Keratinocyte (primary cell): ENCODE results near the gene RFXANK. TPM values are rescaled to one million over a fixed set of nuclear protein-coding genes. Genes with fewer than 3 reads are reported as not detected.

Experiments
- DNase-seq: peaks from one replicate; pipeline ENCODE4 v3.0.0-alpha.2; 2011; ENCODE audit warnings: low read depth, missing footprints, low spot score
- FAIRE-seq: peaks from 2 replicates; lab custom pipeline; 2011; peaks lifted over from hg19 to GRCh38; lab: Jason Lieb, UNC
- H2AFZ ChIP-seq: 2 replicates; pipeline ENCODE4 v1.6.0; 2012; ENCODE audit warnings: low read length, control low read depth, inconsistent platforms; ENCODE audit not compliant: control insufficient read depth
- H3K27ac ChIP-seq: 2 replicates; pipeline ENCODE4 v1.5.1; 2011; ENCODE audit warnings: low read length; ENCODE audit not compliant: control insufficient read depth, insufficient read depth
- H3K27me3 ChIP-seq: 3 replicates; pipeline ENCODE4 v1.6.0; 2011; ENCODE audit warnings: low read length; ENCODE audit not compliant: control insufficient read depth, insufficient read depth; ENCODE audit errors: extremely low read depth
- H3K36me3 ChIP-seq, 2 experiments: 2 replicates in 1 of 2; 3 replicates in 1 of 2; pipeline ENCODE4 v1.5.1; 2011; ENCODE audit warnings: low read length in 2 of 2, mild to moderate bottlenecking in 1 of 2; ENCODE audit not compliant: control insufficient read depth in 2 of 2, insufficient read depth in 2 of 2; ENCODE audit errors: extremely low read depth in 1 of 2
- H3K4me1 ChIP-seq: 3 replicates; pipeline ENCODE4 v1.5.1; 2011; ENCODE audit warnings: low read length; ENCODE audit not compliant: control insufficient read depth, insufficient read depth; ENCODE audit errors: extremely low read depth
- H3K4me2 ChIP-seq: 3 replicates; pipeline ENCODE4 v1.6.0; 2011; ENCODE audit warnings: low read depth, low read length; ENCODE audit not compliant: control insufficient read depth, insufficient read depth; ENCODE audit errors: extremely low read depth
- H3K4me3 ChIP-seq, 3 experiments: fragments of 200-600 bp in 1 of 3; sonication (generic) in 1 of 3; 2 replicates in 2 of 3; 3 replicates in 1 of 3; pipeline ENCODE4 v1.5.1; 2011 to 2016; ENCODE audit warnings: low read length in 3 of 3, mild to moderate bottlenecking in 3 of 3, control low read depth in 2 of 3, inconsistent platforms in 1 of 3, low read depth in 1 of 3, mixed read lengths in 1 of 3, mixed run types in 1 of 3, moderate library complexity in 1 of 3; ENCODE audit not compliant: control insufficient read depth in 2 of 3, insufficient read depth in 2 of 3; ENCODE audit errors: extremely low read depth in 1 of 3
- H3K79me2 ChIP-seq: 2 replicates; pipeline ENCODE4 v1.6.0; 2012; ENCODE audit warnings: low read length; ENCODE audit not compliant: control insufficient read depth, insufficient read depth
- H3K9ac ChIP-seq: 3 replicates; pipeline ENCODE4 v1.6.0; 2011; ENCODE audit warnings: low read length; ENCODE audit not compliant: control insufficient read depth, insufficient read depth; ENCODE audit errors: extremely low read depth
- H3K9me1 ChIP-seq: 3 replicates; pipeline ENCODE4 v1.6.0; 2011; ENCODE audit warnings: low read length; ENCODE audit not compliant: control insufficient read depth, insufficient read depth; ENCODE audit errors: extremely low read depth
- H3K9me3 ChIP-seq: 2 replicates; pipeline ENCODE4 v1.5.1; 2012; ENCODE audit warnings: low read depth, low read length; ENCODE audit not compliant: control insufficient read depth
- H4K20me1 ChIP-seq: 3 replicates; pipeline ENCODE4 v1.6.0; 2011; ENCODE audit warnings: low read length; ENCODE audit not compliant: control insufficient read depth, insufficient read depth; ENCODE audit errors: extremely low read depth
- CTCF ChIP-seq, 3 experiments: IDR thresholded peaks in 1 of 3; conservative IDR thresholded peaks in 1 of 3; optimal IDR thresholded peaks in 1 of 3; 2 replicates in 2 of 3; 3 replicates in 1 of 3; pipeline versions ENCODE3 to v1.5.1; 2011; ENCODE audit warnings: low read length in 3 of 3, mild to moderate bottlenecking in 3 of 3, moderate library complexity in 2 of 3, control low read depth in 1 of 3, inconsistent platforms in 1 of 3; ENCODE audit not compliant: insufficient read depth in 2 of 3; ENCODE audit errors: extremely low read depth in 1 of 3
- EZH2 ChIP-seq: IDR thresholded peaks from one replicate; pipeline ENCODE4 v1.6.1; 2012; ENCODE audit warnings: inconsistent platforms, mild to moderate bottlenecking, low read length, moderate library complexity
- dilution Hi-C: fragments of 300-500 bp; cut with MboI; formaldehyde crosslinking; loops from one replicate; pipeline ENCODE4 v1.7.0; 2020; ENCODE audit warnings: low sequenced_read_pairs; ENCODE audit not compliant: extremely low pct_ligation_motif_present
- polyA plus RNA-seq, 5 experiments: library from polyadenylated mRNA; depleted of rRNA in 3 of 5; stranded (reverse) in 3 of 5; stranded (forward) in 1 of 5; unstranded in 1 of 5; fragments of >200 nt; gene quantifications; 1 replicate in 1 of 5; 2 replicates in 3 of 5; 3 replicates in 1 of 5; pipeline versions ENCODE4 v1.2.1 to v1.2.3, GENCODE V29; 2011 to 2012; ENCODE audit warnings: missing spikeins in 2 of 5, low read depth in 1 of 5, low replicate concordance in 1 of 5

RFXANK gene
- polyA plus RNA-seq, 1 donor (not counting 4 experiments of a cell fraction or from before 2014, with no cell fraction given): 49.0 TPM

DNA sequence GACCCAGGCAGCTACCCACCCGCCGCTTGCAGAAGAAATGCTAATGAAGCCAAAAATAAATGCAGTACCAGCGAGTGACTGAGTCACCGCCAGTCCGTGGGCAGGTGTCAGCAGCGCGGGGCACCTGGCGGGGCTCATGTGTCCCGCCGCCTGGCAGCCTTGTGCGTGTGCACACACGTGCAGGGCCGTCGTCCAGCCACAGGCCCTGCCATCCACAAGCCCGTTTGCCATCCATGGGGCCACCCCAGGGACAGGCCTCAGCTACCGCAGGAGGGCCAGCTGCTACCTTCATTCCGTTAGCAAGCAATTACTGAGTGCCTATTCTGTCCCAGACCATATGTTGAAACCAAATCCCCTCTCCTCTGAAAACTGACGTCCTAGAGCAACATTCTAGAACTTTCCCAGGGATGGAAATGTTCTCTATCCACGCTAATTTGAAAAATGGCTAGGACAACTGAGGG is 40.2 kb downstream of the RFXANK start:
- Histone ChIP-seq H3K9me1 (no peaks in the 10 kb centered on the region), H3K36me3 (no peaks in the 10 kb centered on the region), H3K4me2 (no peak overlapping the region), H3K4me1 (no peaks in the 10 kb centered on the region), H4K20me1 (no peaks in the 10 kb centered on the region), H3K4me3 (no peak overlapping the region), H3K27ac (no peak overlapping the region), H3K9me3 (peaks cover 12% of the 10 kb centered on the region), H3K9ac (no peak overlapping the region), H3K79me2 (no peaks in the 10 kb centered on the region), H3K27me3 (no peaks in the 10 kb centered on the region), H2AFZ (no peak overlapping the region)
- no peak for TF ChIP-seq CTCF (optimal IDR thresholded peaks at IDR 0.05 in 1 of 3, IDR thresholded peaks at IDR 0.05 in 1 of 3, conservative IDR thresholded peaks at IDR 0.05 in 1 of 3; ENCODE audit: extremely low read depth in 1 of 3, insufficient read depth in 2 of 3, low read length in 3 of 3)
- TF ChIP-seq EZH2: no peak
- FAIRE-seq: no peak
- dilution Hi-C loops: no loop called here
- no peak for DNase-seq

DNA sequence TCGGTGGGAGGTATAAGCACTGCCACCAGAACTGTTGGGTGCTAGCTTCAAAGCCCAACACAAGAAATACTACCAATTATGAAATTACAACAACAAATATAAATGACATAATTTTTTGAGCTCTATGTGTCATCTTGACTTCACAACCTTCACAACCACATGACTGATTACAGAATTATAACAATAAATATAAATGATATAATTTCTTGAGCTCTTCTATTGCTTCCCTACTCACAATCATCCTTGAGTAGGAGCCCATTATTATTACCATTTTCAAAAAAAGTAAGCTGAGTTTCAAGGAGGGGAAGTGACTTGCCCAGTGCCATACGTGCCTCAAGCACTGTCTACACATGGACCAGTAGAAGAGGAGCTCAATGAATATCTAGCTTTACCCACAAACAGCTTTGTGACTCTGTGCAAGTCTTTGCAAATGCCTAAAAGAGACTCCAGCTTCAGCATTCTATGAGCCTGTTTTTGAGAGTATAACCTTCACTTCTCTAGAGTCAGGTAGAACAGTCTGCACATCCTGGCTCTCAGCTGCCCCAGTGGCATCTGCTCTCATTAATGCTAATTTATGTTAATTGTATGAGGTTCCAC is 42.3 kb downstream of the RFXANK start:
- no peak overlapping the region for H3K4me2 ChIP-seq
- H3K27ac ChIP-seq: no peak overlapping the region
- H3K79me2 ChIP-seq: no peaks in the 10 kb centered on the region
- no peak overlapping the region for H2AFZ ChIP-seq
- H3K27me3 ChIP-seq: no peaks in the 10 kb centered on the region
- FAIRE-seq (no peak), DNase-seq (no peak)
- peaks cover 12% of the 10 kb centered on the region for H3K9me3 ChIP-seq
- no peaks in the 10 kb centered on the region for H3K4me1 ChIP-seq
- no peak overlapping the region for H3K4me3 ChIP-seq
- dilution Hi-C loops: no loop called here
- no peak for TF ChIP-seq CTCF (optimal IDR thresholded peaks at IDR 0.05 in 1 of 3, IDR thresholded peaks at IDR 0.05 in 1 of 3, conservative IDR thresholded peaks at IDR 0.05 in 1 of 3; ENCODE audit: extremely low read depth in 1 of 3, insufficient read depth in 2 of 3, low read length in 3 of 3)
- no peak for TF ChIP-seq EZH2
- no peaks in the 10 kb centered on the region for H4K20me1 ChIP-seq
- H3K9me1 ChIP-seq: no peaks in the 10 kb centered on the region
- H3K36me3 ChIP-seq: no peaks in the 10 kb centered on the region
- no peak overlapping the region for H3K9ac ChIP-seq
